Measurements from ENCODE around the gene C15orf39.

Gene C15orf39

DNA sequence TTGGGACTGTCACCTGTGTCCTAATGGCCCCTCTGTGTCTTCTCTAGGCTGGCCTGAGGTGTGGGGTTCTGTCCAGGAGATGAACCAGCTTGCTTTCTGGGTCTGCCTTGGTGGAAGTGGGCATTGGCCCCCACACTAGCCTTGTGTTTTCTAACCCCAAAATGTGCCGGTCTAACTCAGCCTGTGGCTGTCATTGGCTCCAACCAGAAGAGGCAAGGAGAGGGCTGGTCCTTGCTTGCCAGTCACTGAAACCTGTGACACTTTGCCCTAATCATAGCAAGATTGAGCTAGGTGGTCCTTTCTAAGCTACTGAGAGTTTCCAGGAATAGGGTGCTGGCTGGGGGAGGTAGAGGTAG lies 2.2 kb downstream of the C15orf39 start:
- TF ChIP-seq, protein P1, sequence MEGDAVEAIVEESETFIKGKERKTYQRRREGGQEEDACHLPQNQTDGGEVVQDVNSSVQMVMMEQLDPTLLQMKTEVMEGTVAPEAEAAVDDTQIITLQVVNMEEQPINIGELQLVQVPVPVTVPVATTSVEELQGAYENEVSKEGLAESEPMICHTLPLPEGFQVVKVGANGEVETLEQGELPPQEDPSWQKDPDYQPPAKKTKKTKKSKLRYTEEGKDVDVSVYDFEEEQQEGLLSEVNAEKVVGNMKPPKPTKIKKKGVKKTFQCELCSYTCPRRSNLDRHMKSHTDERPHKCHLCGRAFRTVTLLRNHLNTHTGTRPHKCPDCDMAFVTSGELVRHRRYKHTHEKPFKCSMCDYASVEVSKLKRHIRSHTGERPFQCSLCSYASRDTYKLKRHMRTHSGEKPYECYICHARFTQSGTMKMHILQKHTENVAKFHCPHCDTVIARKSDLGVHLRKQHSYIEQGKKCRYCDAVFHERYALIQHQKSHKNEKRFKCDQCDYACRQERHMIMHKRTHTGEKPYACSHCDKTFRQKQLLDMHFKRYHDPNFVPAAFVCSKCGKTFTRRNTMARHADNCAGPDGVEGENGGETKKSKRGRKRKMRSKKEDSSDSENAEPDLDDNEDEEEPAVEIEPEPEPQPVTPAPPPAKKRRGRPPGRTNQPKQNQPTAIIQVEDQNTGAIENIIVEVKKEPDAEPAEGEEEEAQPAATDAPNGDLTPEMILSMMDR (conservative IDR thresholded peaks at IDR 0.05; ENCODE audit: low read length) = no peak
- peak overlapping the region; percentile 95 for H3K4me3 ChIP-seq (ENCODE audit: low read length)
- DNase-seq (ENCODE audit: low read depth) = no peak

- DNase-seq (ENCODE audit: low read depth) = peak; percentile 86
- H3K4me3 ChIP-seq (ENCODE audit: low read length) = no peak overlapping the region; the same call in 1 of the 2 replicates
- TF ChIP-seq, protein P1 (conservative IDR thresholded peaks at IDR 0.05; ENCODE audit: low read length) = peak; percentile 95
Measured at GRCh38 chr15:75204340-75205063, 2.8 kb downstream of the C15orf39 start.

GRCh38 chr15:75205064-75205395 lies 3.3 kb downstream of the C15orf39 start:
- H3K4me3 ChIP-seq (ENCODE audit: low read length) = no peak overlapping the region
- TF ChIP-seq, protein P1 (conservative IDR thresholded peaks at IDR 0.05; ENCODE audit: low read length) = no peak
- DNase-seq (ENCODE audit: low read depth) = no peak

DNA sequence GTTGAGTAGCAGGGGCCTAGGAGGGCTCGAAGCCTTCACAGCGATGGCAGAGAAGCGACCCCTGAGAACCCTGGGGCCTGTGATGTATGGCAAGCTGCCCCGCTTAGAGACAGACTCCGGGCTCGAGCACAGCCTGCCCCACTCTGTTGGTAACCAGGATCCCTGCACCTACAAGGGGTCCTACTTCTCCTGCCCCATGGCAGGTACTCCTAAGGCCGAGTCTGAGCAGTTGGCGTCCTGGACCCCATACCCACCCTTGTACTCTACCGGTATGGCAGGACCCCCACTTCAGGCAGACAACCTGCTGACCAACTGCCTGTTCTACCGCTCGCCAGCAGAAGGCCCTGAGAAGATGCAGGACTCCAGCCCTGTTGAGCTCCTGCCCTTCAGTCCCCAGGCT lies 4.3 kb downstream of the C15orf39 start:
- TF ChIP-seq, protein P1 (conservative IDR thresholded peaks at IDR 0.05; ENCODE audit: low read length) = no peak
- DNase-seq (ENCODE audit: low read depth) = no peak
- no peak overlapping the region for H3K4me3 ChIP-seq (ENCODE audit: low read length)

DNA sequence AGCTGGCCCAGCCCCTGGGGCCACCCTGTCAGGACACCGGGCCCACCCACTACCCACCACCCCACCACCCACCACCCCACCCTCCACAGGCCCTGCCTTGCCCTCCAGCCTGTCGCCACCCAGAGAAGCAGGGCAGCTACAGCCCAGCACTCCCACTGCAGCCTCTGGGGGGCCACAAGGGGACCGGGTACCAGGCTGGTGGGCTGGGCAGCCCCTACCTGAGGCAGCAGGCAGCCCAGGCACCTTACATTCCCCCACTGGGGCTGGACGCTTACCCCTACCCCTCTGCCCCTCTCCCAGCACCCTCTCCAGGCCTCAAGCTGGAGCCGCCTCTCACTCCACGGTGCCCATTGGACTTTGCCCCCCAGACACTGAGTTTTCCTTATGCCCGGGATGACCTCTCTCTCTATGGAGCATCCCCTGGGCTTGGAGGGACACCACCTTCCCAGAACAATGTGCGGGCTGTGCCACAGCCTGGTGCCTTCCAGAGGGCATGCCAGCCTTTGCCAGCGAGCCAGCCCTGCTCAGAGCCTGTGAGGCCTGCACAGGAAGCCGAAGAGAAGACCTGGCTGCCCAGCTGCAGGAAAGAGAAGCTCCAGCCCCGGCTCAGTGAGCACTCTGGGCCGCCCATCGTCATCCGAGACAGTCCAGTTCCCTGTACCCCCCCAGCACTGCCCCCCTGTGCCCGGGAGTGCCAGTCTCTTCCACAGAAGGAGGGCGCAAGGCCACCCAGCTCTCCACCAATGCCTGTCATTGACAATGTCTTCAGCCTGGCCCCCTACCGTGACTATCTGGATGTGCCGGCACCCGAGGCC lies 5.3 kb downstream of the C15orf39 start:
- TF ChIP-seq, protein P1 (conservative IDR thresholded peaks at IDR 0.05; ENCODE audit: low read length) = no peak
- H3K4me3 ChIP-seq (ENCODE audit: low read length) = no peak overlapping the region

DNA sequence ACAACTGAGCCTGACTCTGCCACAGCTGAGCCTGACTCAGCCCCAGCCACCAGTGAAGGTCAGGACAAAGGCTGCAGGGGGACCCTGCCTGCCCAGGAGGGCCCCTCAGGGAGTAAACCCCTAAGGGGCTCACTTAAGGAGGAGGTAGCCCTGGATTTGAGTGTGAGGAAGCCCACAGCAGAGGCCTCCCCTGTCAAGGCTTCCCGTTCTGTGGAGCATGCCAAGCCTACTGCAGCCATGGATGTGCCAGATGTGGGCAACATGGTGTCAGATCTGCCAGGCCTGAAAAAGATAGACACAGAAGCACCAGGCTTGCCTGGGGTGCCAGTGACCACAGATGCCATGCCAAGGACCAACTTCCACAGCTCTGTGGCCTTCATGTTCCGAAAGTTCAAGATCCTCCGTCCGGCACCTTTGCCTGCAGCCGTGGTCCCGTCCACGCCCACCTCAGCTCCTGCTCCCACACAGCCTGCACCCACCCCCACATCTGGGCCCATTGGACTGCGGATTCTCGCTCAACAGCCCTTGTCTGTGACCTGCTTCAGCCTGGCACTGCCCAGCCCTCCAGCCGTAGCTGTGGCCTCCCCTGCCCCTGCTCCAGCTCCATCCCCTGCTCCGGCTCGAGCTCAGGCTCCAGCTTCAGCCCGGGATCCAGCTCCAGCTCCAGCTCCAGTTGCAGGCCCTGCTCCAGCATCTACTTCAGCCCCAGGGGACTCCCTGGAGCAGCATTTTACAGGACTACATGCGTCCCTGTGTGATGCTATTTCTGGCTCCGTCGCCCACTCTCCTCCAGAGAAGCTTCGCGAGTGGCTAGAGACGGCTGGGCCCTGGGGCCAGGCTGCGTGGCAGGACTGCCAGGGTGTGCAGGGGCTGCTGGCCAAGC lies 6.2 kb downstream of the C15orf39 start:
- TF ChIP-seq, protein P1 (conservative IDR thresholded peaks at IDR 0.05; ENCODE audit: low read length) = no peak
- no peak for DNase-seq (ENCODE audit: low read depth)
- H3K4me3 ChIP-seq (ENCODE audit: low read length) = no peak overlapping the region

More for the DNA sequence above, 5.3 kb downstream of the C15orf39 start:
- no peak for DNase-seq (ENCODE audit: low read depth)
